Measurements from ENCODE around the gene B4GALNT3.

B4GALNT3 gene

DNA sequence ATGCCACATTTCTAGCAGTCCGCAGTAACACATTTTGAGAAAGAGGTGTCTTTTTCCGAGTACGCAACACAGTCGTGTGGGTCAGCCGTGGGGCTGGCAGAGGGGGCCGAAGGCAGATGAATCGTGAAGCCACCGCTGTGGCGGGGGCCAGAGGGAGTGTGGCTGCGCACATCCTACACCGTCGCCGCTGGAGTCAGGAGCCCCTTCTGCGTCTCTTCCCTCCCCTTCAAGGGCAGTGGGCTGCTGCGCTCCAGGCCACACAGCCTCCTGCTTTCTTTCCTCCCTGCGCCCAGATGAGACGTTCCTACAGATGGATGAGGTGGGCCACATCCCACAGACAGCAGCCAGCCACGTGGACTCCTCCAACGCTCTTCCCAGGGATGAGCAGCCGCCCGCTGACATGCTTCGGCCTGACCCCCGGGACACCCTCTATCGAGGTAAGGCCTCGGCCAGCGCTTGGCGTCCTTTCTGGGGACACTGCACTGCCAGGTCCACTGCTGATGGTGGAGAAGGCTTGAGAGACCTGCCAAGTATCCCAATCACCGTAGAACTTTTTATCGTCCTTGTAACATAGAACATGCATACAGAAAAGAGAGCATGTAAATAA is 89.8 kb downstream of the B4GALNT3 start:
- in situ Hi-C loops (cut with MboI; ENCODE audit: low pct_unique_long_range_greater_than_20kb, low sequenced_read_pairs, unreplicated experiment), result loop anchor here (10.0 to 25.0 kb wide), 2 partner anchors 95 to 388 kb away; partner anchors contain the start of genes B4GALNT3 and RAD52
- DNase-seq (ENCODE audit: low spot score), result no peak
- TF ChIP-seq, protein P1, sequence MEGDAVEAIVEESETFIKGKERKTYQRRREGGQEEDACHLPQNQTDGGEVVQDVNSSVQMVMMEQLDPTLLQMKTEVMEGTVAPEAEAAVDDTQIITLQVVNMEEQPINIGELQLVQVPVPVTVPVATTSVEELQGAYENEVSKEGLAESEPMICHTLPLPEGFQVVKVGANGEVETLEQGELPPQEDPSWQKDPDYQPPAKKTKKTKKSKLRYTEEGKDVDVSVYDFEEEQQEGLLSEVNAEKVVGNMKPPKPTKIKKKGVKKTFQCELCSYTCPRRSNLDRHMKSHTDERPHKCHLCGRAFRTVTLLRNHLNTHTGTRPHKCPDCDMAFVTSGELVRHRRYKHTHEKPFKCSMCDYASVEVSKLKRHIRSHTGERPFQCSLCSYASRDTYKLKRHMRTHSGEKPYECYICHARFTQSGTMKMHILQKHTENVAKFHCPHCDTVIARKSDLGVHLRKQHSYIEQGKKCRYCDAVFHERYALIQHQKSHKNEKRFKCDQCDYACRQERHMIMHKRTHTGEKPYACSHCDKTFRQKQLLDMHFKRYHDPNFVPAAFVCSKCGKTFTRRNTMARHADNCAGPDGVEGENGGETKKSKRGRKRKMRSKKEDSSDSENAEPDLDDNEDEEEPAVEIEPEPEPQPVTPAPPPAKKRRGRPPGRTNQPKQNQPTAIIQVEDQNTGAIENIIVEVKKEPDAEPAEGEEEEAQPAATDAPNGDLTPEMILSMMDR (IDR thresholded peaks at IDR 0.05; ENCODE audit: extremely low read depth, insufficient read depth, missing control alignments), result no peak

DNA sequence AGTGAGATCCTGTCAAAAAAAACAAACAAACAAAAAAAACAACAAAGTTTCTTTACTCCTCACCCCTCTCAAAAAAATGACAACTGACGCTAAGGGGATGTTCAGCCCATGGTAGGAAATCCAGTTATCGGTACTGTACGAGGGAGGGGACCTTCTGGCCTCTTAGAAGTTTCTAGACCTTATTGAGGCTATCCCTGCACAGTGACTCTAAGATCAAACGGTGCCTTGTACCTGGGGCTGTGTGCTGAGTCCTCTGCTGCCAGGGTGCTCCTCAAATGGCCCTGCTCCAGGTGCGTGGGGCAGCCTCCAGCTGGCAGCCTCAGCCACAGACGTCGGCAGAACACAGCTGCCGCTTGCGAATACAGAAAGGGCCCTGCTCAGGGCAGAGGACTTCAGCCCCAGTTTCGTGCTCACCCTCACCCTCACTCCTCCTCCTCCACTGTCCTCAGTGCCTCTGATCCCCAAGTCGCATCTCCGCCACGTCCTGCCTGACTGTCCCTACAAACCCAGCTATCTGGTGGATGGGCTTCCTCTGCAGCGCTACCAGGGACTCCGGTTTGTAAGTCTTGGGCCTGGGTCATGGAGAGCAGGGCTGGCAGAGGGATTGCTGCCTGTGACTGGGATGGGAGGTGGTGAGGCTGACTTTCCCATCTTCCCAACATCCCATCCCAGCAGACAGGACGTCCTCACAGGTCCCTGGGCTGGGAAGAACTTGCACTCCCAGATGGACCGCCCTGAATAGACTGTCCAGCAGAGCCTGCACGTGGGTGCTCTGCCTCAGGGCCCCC is 90.9 kb downstream of the B4GALNT3 start:
- in situ Hi-C loops (cut with MboI; ENCODE audit: low pct_unique_long_range_greater_than_20kb, low sequenced_read_pairs, unreplicated experiment), result loop anchor here (25.0 kb wide), 1 partner anchor 387 kb away; the partner anchor contains the start of gene RAD52
- TF ChIP-seq, protein P1 (IDR thresholded peaks at IDR 0.05; ENCODE audit: extremely low read depth, insufficient read depth, missing control alignments), result no peak
- no peak for DNase-seq (ENCODE audit: low spot score)

DNA sequence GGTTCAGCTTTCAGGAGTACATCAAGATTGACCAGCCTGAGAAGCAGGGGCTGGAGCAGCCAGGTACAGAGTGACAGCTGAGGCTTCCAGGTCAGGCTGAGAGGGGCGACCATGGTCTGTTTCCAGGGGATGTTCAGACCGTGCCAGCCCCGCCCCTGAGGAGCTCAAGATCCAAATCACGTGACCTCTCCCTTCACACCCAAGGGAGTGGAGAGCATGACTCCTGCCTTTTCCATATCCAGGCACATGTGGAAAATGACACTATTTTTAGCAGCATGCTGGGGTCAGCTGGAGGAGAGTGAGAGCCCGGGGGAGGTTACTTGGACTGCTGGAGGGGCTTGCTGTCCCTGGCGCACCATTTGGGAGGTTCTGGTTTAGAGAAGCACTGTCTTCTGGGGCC is 92.7 kb downstream of the B4GALNT3 start:
- no peak for DNase-seq (ENCODE audit: low spot score)
- in situ Hi-C loops (cut with MboI; ENCODE audit: low pct_unique_long_range_greater_than_20kb, low sequenced_read_pairs, unreplicated experiment), result loop anchor here (25.0 kb wide), 1 partner anchor 385 kb away; the partner anchor contains the start of gene RAD52
- TF ChIP-seq, protein P1 (IDR thresholded peaks at IDR 0.05; ENCODE audit: extremely low read depth, insufficient read depth, missing control alignments), result no peak

DNA sequence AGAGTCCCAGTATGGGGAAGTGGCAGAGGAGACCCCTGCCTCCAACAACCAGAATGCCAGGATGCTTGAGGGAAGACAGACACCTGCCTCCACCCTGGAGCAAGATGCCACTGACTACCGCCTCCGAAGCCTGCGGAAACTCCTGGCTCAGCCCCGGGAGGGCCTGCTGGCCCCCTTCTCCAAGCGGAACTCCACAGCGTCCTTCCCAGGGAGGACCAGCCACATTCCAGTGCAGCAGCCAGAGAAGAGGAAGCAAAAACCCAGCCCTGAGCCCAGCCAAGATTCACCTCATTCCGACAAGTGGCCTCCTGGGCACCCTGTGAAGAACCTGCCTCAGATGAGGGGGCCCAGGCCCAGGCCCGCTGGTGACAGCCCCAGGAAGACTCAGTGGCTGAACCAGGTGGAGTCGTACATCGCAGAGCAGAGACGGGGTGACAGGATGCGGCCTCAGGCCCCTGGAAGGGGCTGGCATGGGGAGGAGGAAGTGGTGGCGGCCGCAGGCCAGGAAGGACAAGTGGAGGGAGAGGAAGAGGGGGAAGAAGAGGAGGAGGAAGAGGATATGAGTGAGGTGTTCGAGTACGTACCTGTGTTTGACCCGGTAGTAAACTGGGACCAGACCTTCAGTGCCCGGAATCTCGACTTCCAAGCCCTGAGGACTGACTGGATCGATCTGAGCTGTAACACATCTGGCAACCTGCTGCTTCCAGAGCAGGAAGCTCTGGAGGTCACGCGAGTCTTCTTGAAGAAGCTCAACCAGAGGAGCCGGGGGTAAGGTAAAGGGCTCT is 93.7 kb downstream of the B4GALNT3 start:
- TF ChIP-seq, protein P1 (IDR thresholded peaks at IDR 0.05; ENCODE audit: extremely low read depth, insufficient read depth, missing control alignments), result no peak
- in situ Hi-C loops (cut with MboI; ENCODE audit: low pct_unique_long_range_greater_than_20kb, low sequenced_read_pairs, unreplicated experiment), result loop anchor here (25.0 kb wide), 1 partner anchor 384 kb away; the partner anchor contains the start of gene RAD52
- no peak for DNase-seq (ENCODE audit: low spot score)

DNA sequence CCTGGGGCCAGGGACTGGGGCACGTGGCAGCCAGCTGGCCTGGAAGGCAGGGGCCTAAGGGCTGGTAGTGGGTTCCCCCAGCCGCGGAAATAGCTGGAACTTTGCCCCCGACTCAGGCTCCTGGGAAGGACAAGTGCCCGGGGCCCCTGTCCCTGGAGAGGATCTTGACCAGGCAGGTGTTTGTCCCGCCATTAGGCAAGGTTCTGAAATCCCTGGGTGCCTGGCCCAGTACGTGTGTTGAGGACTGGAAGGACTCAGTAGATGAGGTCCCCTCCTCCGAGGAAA is 94.2 kb downstream of the B4GALNT3 start:
- DNase-seq (ENCODE audit: low spot score), result no peak
- in situ Hi-C loops (cut with MboI; ENCODE audit: low pct_unique_long_range_greater_than_20kb, low sequenced_read_pairs, unreplicated experiment), result loop anchor here (25.0 kb wide), 1 partner anchor 383 kb away; the partner anchor contains the start of gene RAD52

DNA sequence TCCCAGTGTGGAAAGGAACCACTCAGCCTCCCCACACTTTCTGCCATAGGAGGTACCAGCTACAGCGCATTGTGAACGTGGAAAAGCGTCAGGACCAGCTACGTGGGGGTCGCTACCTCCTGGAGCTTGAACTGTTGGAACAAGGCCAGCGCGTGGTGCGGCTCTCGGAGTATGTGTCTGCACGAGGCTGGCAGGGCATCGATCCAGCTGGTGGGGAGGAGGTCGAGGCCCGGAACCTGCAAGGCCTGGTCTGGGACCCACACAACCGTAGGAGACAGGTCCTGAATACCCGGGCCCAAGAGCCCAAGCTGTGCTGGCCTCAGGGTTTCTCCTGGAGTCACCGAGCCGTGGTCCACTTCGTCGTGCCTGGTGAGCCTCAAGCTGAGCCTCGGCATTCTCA is 96.8 kb downstream of the B4GALNT3 start:
- in situ Hi-C loops (cut with MboI; ENCODE audit: low pct_unique_long_range_greater_than_20kb, low sequenced_read_pairs, unreplicated experiment), result loop anchor here (25.0 kb wide), 1 partner anchor 381 kb away; the partner anchor contains the start of gene RAD52
- TF ChIP-seq, protein P1 (IDR thresholded peaks at IDR 0.05; ENCODE audit: extremely low read depth, insufficient read depth, missing control alignments), result no peak
- DNase-seq (ENCODE audit: low spot score), result no peak

More for the DNA sequence above, 94.2 kb downstream of the B4GALNT3 start:
- TF ChIP-seq, protein P1 (IDR thresholded peaks at IDR 0.05; ENCODE audit: extremely low read depth, insufficient read depth, missing control alignments), result no peak
